NB4 (cell line): ENCODE data around the gene KRT79.

ENCODE experiments used
- POLR2A ChIP-seq: IDR thresholded peaks from 2 replicates; pipeline ENCODE4 v1.6.1; 2011; ENCODE audit warnings: mild to moderate bottlenecking; ENCODE audit not compliant: insufficient read length; ENCODE audit errors: extremely low read depth
- TF ChIP-seq, protein P1 (sequence below): IDR thresholded peaks from one replicate; pipeline ENCODE4 v1.5.1; 2012; ENCODE audit warnings: low read depth, low read length
- TF ChIP-seq, protein P2 (sequence below): IDR thresholded peaks from 2 replicates; pipeline ENCODE4 v1.6.1; 2011; ENCODE audit warnings: low read depth, low read length

DNA sequence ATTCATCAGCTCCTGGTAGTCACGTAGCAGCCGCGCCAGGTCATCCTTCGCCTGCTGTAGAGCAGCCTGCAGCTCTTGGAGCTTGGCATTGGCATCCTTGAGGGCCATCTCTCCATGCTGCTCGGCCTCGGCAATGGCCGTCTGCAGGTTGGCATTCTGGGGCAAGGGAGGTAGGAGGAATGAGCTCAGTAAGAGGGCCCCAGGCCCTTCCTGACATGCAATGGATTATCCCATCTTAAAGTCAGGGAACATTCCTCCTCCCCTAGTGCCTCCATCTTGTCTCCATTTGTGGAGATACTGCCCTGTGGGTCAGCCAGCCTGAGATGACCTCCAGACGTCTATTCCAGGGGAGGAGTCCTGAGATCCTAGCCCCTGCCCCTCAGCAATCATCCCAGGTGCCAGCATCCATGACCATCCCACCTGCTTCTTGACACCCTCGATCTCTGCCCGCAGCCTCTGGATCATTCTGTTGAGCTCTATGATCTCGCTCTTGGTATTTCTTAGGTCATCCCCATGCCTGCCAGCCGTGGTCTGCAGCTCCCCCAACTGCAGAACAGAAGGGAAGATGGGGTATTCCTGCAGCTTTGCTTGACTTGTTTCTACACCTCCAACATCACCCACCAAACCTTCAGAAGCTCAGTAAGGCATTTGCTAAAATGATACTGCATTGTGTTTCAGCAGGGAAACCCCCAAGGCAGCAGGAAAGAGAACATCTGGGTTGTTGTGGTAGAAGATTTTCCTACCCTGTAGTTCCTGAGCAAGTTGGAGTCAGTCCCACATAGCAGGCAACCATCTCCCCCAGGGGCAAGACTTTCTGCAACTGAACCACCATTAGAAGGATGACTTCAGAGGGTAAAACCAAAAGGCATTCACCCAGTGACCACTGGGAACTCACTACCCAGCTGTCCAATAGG, 42.6 kb downstream of the KRT79 start:
- TF ChIP-seq, protein P1, sequence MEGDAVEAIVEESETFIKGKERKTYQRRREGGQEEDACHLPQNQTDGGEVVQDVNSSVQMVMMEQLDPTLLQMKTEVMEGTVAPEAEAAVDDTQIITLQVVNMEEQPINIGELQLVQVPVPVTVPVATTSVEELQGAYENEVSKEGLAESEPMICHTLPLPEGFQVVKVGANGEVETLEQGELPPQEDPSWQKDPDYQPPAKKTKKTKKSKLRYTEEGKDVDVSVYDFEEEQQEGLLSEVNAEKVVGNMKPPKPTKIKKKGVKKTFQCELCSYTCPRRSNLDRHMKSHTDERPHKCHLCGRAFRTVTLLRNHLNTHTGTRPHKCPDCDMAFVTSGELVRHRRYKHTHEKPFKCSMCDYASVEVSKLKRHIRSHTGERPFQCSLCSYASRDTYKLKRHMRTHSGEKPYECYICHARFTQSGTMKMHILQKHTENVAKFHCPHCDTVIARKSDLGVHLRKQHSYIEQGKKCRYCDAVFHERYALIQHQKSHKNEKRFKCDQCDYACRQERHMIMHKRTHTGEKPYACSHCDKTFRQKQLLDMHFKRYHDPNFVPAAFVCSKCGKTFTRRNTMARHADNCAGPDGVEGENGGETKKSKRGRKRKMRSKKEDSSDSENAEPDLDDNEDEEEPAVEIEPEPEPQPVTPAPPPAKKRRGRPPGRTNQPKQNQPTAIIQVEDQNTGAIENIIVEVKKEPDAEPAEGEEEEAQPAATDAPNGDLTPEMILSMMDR, result no peak
- TF ChIP-seq, protein P2, sequence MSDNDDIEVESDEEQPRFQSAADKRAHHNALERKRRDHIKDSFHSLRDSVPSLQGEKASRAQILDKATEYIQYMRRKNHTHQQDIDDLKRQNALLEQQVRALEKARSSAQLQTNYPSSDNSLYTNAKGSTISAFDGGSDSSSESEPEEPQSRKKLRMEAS, result no peak
- TF ChIP-seq POLR2A, result no peak
